Naive B cell (primary cell): ENCODE measurements around the gene FXYD4. TPM values are rescaled to one million over a fixed set of nuclear protein-coding genes. Genes with fewer than 3 reads are reported as not detected.

Source experiments
- ATAC-seq, 2 donors: fragments of 150-1000 bp; cut with Tn5 transposase; 2 replicates each; pipeline ENCODE4 v1.10.0; 2021; ENCODE audit warnings: low read depth in 2 of 2, mild to moderate bottlenecking in 2 of 2, moderate library complexity in 2 of 2
- DNase-seq: peaks from one replicate; pipeline ENCODE4 v3.0.0; 2022
- H3K27ac Mint-ChIP-seq, 6 donors: one replicate each; pipeline ENCODE4 v1.8.0; 2020 to 2022; ENCODE audit warnings: mild to moderate bottlenecking in 6 of 6, mixed read lengths in 6 of 6, moderate library complexity in 5 of 6, inconsistent platforms in 2 of 6
- H3K27me3 Mint-ChIP-seq, 3 donors: one replicate each; pipeline ENCODE4 v1.8.0; 2021 to 2022; ENCODE audit warnings: mixed read lengths in 3 of 3, mild to moderate bottlenecking in 1 of 3
- H3K36me3 Mint-ChIP-seq, 2 donors: one replicate each; pipeline ENCODE4 v1.8.0; 2020 to 2022; ENCODE audit warnings: mixed read lengths in 2 of 2, inconsistent platforms in 1 of 2, mild to moderate bottlenecking in 1 of 2
- H3K4me1 Mint-ChIP-seq, 3 donors: one replicate each; pipeline ENCODE4 v1.8.0; 2020 to 2022; ENCODE audit warnings: mixed read lengths in 3 of 3, inconsistent platforms in 1 of 3, mild to moderate bottlenecking in 1 of 3, moderate library complexity in 1 of 3
- H3K4me3 Mint-ChIP-seq, 8 donors: one replicate each; pipeline ENCODE4 v1.8.0; 2020 to 2022; ENCODE audit warnings: mild to moderate bottlenecking in 8 of 8, mixed read lengths in 8 of 8, moderate library complexity in 8 of 8, inconsistent platforms in 2 of 8
- H3K9me3 Mint-ChIP-seq, 7 donors: one replicate each; pipeline ENCODE4 v1.8.0; 2020 to 2022; ENCODE audit warnings: mixed read lengths in 7 of 7, mild to moderate bottlenecking in 5 of 7, inconsistent platforms in 2 of 7, moderate library complexity in 1 of 7
- polyA plus RNA-seq, 6 donors: library from polyadenylated mRNA; unstranded; fragments of 300-500 nt; fragmentation: Illumina TruSeq; gene quantifications; one replicate each; pipeline ENCODE4 v1.2.3, GENCODE V29; 2021; ENCODE audit warnings: low read depth in 6 of 6

Gene FXYD4
- polyA plus RNA-seq, 6 donors from 2014 or later, result not detected

- DNase-seq (no peak), ATAC-seq (no peak)
- H3K27me3 Mint-ChIP-seq, result peaks cover 4 to 24% (median 14%) of the 10 kb centered on the region in 3 donors
- H3K27ac Mint-ChIP-seq, result peak overlapping the region in 1 of 6 donors; percentile 36
- H3K9me3 Mint-ChIP-seq, result no peaks in the 10 kb centered on the region
- H3K4me3 Mint-ChIP-seq, result peak overlapping the region in 3 of 8 donors; percentile 6 to 35 (median 23)
- no peaks in the 10 kb centered on the region for H3K36me3 Mint-ChIP-seq
- peaks cover 8 to 14% (median 12%) of the 10 kb centered on the region in 3 donors for H3K4me1 Mint-ChIP-seq
Observed at GRCh38 chr10:43350686-43351085, 20.8 kb upstream of the FXYD4 start.

GRCh38 chr10:43351301-43351700 is 20.1 kb upstream of the FXYD4 start:
- Mint-ChIP-seq H3K36me3 (no peaks in the 10 kb centered on the region), H3K4me3 (no peak overlapping the region), H3K4me1 (peaks cover 8 to 14% (median 12%) of the 10 kb centered on the region in 3 donors), H3K27ac (peak overlapping the region in 1 of 6 donors; percentile 41), H3K27me3 (peaks cover 4 to 24% (median 14%) of the 10 kb centered on the region in 3 donors), H3K9me3 (no peaks in the 10 kb centered on the region)
- DNase-seq (no peak), ATAC-seq (no peak)

- Mint-ChIP-seq H3K27ac (no peak overlapping the region), H3K4me3 (no peak overlapping the region), H3K36me3 (no peaks in the 10 kb centered on the region), H3K27me3 (peaks cover 4 to 24% (median 14%) of the 10 kb centered on the region in 3 donors), H3K4me1 (peaks cover 8 to 14% (median 12%) of the 10 kb centered on the region in 3 donors), H3K9me3 (no peaks in the 10 kb centered on the region)
- ATAC-seq (no peak), DNase-seq (no peak)
Observed at GRCh38 chr10:43352951-43353350, 18.5 kb upstream of the FXYD4 start.

- no peaks in the 10 kb centered on the region for H3K36me3 Mint-ChIP-seq
- no peak overlapping the region for H3K4me3 Mint-ChIP-seq
- DNase-seq (no peak), ATAC-seq (no peak)
- peaks cover 4 to 21% (median 11%) of the 10 kb centered on the region in 3 donors for H3K27me3 Mint-ChIP-seq
- H3K27ac Mint-ChIP-seq, result no peak overlapping the region
- peaks cover 3 to 7% (median 7%) of the 10 kb centered on the region in 3 donors for H3K4me1 Mint-ChIP-seq
- no peaks in the 10 kb centered on the region for H3K9me3 Mint-ChIP-seq
Observed at GRCh38 chr10:43353495-43354329, 17.7 kb upstream of the FXYD4 start.

GRCh38 chr10:43354330-43354635 is 17.2 kb upstream of the FXYD4 start:
- H3K27ac Mint-ChIP-seq, result no peak overlapping the region
- H3K4me3 Mint-ChIP-seq, result no peak overlapping the region
- H3K4me1 Mint-ChIP-seq, result peaks cover 2 to 6% (median 5%) of the 10 kb centered on the region in 3 donors
- H3K9me3 Mint-ChIP-seq, result no peaks in the 10 kb centered on the region
- no peaks in the 10 kb centered on the region for H3K36me3 Mint-ChIP-seq
- H3K27me3 Mint-ChIP-seq, result peaks cover 4 to 20% (median 8%) of the 10 kb centered on the region in 3 donors
- no peak for ATAC-seq
- DNase-seq, result no peak

- no peak for DNase-seq
- peaks cover 4 to 18% (median 8%) of the 10 kb centered on the region in 3 donors for H3K27me3 Mint-ChIP-seq
- peaks cover 2 to 6% (median 5%) of the 10 kb centered on the region in 3 donors for H3K4me1 Mint-ChIP-seq
- H3K4me3 Mint-ChIP-seq, result no peak overlapping the region
- ATAC-seq, result no peak
- no peaks in the 10 kb centered on the region for H3K36me3 Mint-ChIP-seq
- no peak overlapping the region for H3K27ac Mint-ChIP-seq
- no peaks in the 10 kb centered on the region for H3K9me3 Mint-ChIP-seq
Observed at GRCh38 chr10:43354879-43355380, 16.5 kb upstream of the FXYD4 start.

- Mint-ChIP-seq H3K9me3 (no peaks in the 10 kb centered on the region), H3K4me1 (peaks cover 1 to 5% (median 1%) of the 10 kb centered on the region in 3 donors), H3K27me3 (peaks cover 2 to 9% (median 4%) of the 10 kb centered on the region in 3 donors), H3K4me3 (no peak overlapping the region), H3K36me3 (no peaks in the 10 kb centered on the region), H3K27ac (no peak overlapping the region)
- ATAC-seq (no peak), DNase-seq (no peak)
Observed at GRCh38 chr10:43355749-43356371, 15.6 kb upstream of the FXYD4 start.

GRCh38 chr10:43360086-43360485 is 11.3 kb upstream of the FXYD4 start:
- peak overlapping the region in 2 of 6 donors; percentile 12 to 55 for H3K27ac Mint-ChIP-seq
- DNase-seq, result no peak
- H3K4me3 Mint-ChIP-seq, result peak overlapping the region; percentile 2 to 94 (median 66)
- ATAC-seq, result no peak
- no peaks in the 10 kb centered on the region for H3K27me3 Mint-ChIP-seq
- peaks cover 10 to 25% (median 20%) of the 10 kb centered on the region in 3 donors for H3K4me1 Mint-ChIP-seq
- H3K36me3 Mint-ChIP-seq, result no peaks in the 10 kb centered on the region
- H3K9me3 Mint-ChIP-seq, result peaks cover 0 to 3% (median 0%) of the 10 kb centered on the region in 7 donors

GRCh38 chr10:43361547-43362190 is 9.8 kb upstream of the FXYD4 start:
- H3K27me3 Mint-ChIP-seq, result no peaks in the 10 kb centered on the region
- peak overlapping the region; percentile 65 to 98 (median 92) for H3K27ac Mint-ChIP-seq
- H3K9me3 Mint-ChIP-seq, result peaks cover 0 to 3% (median 0%) of the 10 kb centered on the region in 7 donors
- H3K36me3 Mint-ChIP-seq, result no peaks in the 10 kb centered on the region
- ATAC-seq (peak; percentile 0 to 11), DNase-seq (no peak)
- peaks cover 10 to 25% (median 20%) of the 10 kb centered on the region in 3 donors for H3K4me1 Mint-ChIP-seq
- H3K4me3 Mint-ChIP-seq, result peak overlapping the region; percentile 87 to 99 (median 96)

GRCh38 chr10:43362191-43362839 is 9.1 kb upstream of the FXYD4 start:
- Mint-ChIP-seq H3K4me1 (peaks cover 10 to 25% (median 20%) of the 10 kb centered on the region in 3 donors), H3K27me3 (no peaks in the 10 kb centered on the region), H3K36me3 (no peaks in the 10 kb centered on the region), H3K9me3 (peaks cover 0 to 3% (median 0%) of the 10 kb centered on the region in 7 donors), H3K27ac (peak overlapping the region; percentile 65 to 98 (median 92)), H3K4me3 (peak overlapping the region; percentile 87 to 99 (median 96))
- peak; percentile 95 to 97 for ATAC-seq
- DNase-seq, result peak; percentile 92

GRCh38 chr10:43365001-43365400 is 6.4 kb upstream of the FXYD4 start:
- peaks cover 10 to 24% (median 20%) of the 10 kb centered on the region in 3 donors for H3K4me1 Mint-ChIP-seq
- peak overlapping the region in 2 of 6 donors; percentile 9 to 42 for H3K27ac Mint-ChIP-seq

GRCh38 chr10:43369921-43370320 is 1.5 kb upstream of the FXYD4 start:
- no peak for DNase-seq
- ATAC-seq, result no peak
- no peaks in the 10 kb centered on the region for H3K36me3 Mint-ChIP-seq
- no peaks in the 10 kb centered on the region for H3K9me3 Mint-ChIP-seq
- H3K27me3 Mint-ChIP-seq, result no peaks in the 10 kb centered on the region
- H3K4me1 Mint-ChIP-seq, result no peaks in the 10 kb centered on the region
- H3K4me3 Mint-ChIP-seq, result no peak overlapping the region
- H3K27ac Mint-ChIP-seq, result peak overlapping the region in 1 of 6 donors; percentile 34

More at GRCh38 chr10:43365001-43365400, 6.4 kb upstream of the FXYD4 start:
- Mint-ChIP-seq H3K27me3 (no peaks in the 10 kb centered on the region), H3K4me3 (no peak overlapping the region), H3K36me3 (no peaks in the 10 kb centered on the region), H3K9me3 (peaks cover 0 to 3% (median 0%) of the 10 kb centered on the region in 7 donors)
- ATAC-seq (no peak), DNase-seq (no peak)
